Neural cell (in vitro differentiated cells): ENCODE results near the gene PTPRN2.

ENCODE experiments used
- EP300 ChIP-seq: fragments of 450-650 bp; conservative IDR thresholded peaks from 2 replicates; pipeline ENCODE4 v1.6.1; 2014; ENCODE audit warnings: antibody characterized with exemption, mild to moderate bottlenecking, moderate library complexity; ENCODE audit not compliant: poor library complexity, severe bottlenecking
- EZH2 ChIP-seq: fragments of 200-600, 300-800 bp; shearing (Covaris generic), sonication (generic); IDR thresholded peaks from 2 replicates; pipeline ENCODE4 v1.6.1; 2014; ENCODE audit warnings: antibody characterized with exemption, low read length, borderline replicate concordance, mild to moderate bottlenecking; ENCODE audit not compliant: insufficient read depth, poor library complexity, severe bottlenecking
- POLR2AphosphoS5 ChIP-seq: IDR thresholded peaks from 2 replicates; pipeline ENCODE4 v1.6.1; 2012
- SMC3 ChIP-seq: fragments of 450-650 bp; conservative IDR thresholded peaks from 2 replicates; pipeline ENCODE4 v1.6.1; 2014; ENCODE audit warnings: antibody characterized with exemption, mild to moderate bottlenecking, moderate library complexity; ENCODE audit not compliant: poor library complexity
- TF ChIP-seq, protein P1 (sequence below): fragments of 450-650 bp; IDR thresholded peaks from 2 replicates; pipeline ENCODE4 v1.5.1; 2014; ENCODE audit warnings: antibody characterized with exemption, mild to moderate bottlenecking, moderate library complexity; ENCODE audit not compliant: poor library complexity, severe bottlenecking

DNA sequence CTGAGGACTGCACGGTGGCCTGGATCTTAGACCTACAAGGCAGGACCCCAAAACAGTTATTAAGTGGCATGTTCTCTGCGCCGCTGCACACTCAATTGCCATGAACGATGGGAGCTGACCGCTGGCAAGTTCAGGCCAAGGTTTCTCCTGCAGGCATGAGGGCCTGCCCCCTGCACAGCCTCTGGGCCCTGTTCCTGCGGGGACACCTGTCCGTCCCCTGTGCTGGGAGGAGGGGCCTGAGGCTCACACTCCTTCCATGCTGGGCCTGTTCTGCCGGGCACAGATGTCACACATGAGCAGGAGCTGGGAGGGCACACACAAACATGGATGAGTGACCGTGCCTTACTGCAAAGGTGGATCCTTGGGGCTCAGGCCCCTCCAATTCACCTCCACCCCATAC lies 90.0 kb downstream of the PTPRN2 start:
- TF ChIP-seq, protein P1, sequence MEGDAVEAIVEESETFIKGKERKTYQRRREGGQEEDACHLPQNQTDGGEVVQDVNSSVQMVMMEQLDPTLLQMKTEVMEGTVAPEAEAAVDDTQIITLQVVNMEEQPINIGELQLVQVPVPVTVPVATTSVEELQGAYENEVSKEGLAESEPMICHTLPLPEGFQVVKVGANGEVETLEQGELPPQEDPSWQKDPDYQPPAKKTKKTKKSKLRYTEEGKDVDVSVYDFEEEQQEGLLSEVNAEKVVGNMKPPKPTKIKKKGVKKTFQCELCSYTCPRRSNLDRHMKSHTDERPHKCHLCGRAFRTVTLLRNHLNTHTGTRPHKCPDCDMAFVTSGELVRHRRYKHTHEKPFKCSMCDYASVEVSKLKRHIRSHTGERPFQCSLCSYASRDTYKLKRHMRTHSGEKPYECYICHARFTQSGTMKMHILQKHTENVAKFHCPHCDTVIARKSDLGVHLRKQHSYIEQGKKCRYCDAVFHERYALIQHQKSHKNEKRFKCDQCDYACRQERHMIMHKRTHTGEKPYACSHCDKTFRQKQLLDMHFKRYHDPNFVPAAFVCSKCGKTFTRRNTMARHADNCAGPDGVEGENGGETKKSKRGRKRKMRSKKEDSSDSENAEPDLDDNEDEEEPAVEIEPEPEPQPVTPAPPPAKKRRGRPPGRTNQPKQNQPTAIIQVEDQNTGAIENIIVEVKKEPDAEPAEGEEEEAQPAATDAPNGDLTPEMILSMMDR, result no peak
- TF ChIP-seq EP300, result no peak
- no peak for TF ChIP-seq POLR2AphosphoS5
- no peak for TF ChIP-seq EZH2
- no peak for TF ChIP-seq SMC3
